GM12874 (cell line): ENCODE results near the gene BBOF1.

Source experiments
- TF ChIP-seq, protein P1 (sequence below): IDR thresholded peaks from 2 replicates; pipeline ENCODE4 v1.5.1; 2011; ENCODE audit warnings: low read depth, mild to moderate bottlenecking, control low read depth, low read length, moderate library complexity; ENCODE audit not compliant: insufficient read depth

Gene BBOF1

DNA sequence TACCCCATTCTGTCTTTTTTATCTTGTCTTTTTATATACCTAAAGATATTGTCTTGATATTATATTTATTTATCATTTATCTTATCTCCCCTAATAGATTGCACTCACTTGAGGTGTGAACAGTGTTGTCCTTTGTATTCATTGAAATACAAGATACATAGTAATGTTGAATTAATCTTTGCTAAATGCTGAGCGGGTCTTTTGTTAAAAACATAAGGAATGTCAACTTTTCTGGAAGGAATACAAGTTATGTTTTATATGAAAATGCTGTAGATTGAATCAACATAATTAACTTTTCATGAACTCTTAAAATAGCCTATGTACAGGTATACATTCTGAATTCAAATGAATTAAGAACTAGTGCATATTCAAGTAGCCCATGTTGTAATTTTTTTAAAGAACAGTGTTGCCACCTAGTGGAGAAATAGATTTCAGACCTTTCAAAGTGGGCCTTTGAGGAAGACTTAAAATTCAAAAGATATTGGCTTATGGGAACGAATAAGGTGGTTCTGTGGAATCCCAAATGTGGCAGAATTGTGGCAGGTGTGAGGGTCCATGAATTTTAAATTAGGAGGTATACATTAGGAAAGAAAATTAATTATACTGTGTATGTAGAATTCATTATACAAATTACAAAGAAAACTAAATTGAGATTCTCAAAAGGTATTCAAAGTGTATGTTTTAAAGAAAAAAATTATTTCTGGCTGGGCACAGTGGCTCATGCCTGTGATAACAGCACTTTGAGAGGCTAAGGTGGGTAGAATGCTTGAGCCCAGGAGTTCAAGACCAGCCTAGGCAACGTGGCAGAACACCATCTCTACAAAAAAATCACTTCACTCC lies 19.1 kb downstream of the BBOF1 start:
- TF ChIP-seq, protein P1, sequence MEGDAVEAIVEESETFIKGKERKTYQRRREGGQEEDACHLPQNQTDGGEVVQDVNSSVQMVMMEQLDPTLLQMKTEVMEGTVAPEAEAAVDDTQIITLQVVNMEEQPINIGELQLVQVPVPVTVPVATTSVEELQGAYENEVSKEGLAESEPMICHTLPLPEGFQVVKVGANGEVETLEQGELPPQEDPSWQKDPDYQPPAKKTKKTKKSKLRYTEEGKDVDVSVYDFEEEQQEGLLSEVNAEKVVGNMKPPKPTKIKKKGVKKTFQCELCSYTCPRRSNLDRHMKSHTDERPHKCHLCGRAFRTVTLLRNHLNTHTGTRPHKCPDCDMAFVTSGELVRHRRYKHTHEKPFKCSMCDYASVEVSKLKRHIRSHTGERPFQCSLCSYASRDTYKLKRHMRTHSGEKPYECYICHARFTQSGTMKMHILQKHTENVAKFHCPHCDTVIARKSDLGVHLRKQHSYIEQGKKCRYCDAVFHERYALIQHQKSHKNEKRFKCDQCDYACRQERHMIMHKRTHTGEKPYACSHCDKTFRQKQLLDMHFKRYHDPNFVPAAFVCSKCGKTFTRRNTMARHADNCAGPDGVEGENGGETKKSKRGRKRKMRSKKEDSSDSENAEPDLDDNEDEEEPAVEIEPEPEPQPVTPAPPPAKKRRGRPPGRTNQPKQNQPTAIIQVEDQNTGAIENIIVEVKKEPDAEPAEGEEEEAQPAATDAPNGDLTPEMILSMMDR: no peak; the same call in 1 of the 2 replicates

GRCh38 chr14:74042296-74042695 lies 23.1 kb downstream of the BBOF1 start:
- TF ChIP-seq, protein P1: no peak

DNA sequence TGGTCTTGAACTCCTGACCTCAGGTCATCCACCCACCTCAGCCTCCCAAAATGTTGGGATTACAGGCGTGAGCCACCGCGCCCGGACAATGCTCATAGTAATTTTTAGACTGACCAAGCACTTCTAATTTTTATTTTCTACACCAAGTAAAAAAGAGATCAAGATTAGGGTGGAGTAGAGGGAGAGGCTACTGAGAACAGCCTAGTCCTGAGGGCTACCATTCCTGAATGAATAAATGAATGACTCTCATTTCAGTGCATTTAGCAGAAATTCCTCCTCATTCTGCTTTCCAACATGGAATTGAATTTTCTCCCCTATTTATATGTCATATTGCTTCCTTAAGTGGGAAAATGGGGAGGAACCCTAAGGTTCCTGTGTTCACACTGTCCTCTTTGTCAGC lies 26.4 kb downstream of the BBOF1 start:
- TF ChIP-seq, protein P1: no peak

- TF ChIP-seq, protein P1: no peak
These were observed 29.1 kb downstream of the BBOF1 start for GRCh38 chr14:74048281-74048680.

DNA sequence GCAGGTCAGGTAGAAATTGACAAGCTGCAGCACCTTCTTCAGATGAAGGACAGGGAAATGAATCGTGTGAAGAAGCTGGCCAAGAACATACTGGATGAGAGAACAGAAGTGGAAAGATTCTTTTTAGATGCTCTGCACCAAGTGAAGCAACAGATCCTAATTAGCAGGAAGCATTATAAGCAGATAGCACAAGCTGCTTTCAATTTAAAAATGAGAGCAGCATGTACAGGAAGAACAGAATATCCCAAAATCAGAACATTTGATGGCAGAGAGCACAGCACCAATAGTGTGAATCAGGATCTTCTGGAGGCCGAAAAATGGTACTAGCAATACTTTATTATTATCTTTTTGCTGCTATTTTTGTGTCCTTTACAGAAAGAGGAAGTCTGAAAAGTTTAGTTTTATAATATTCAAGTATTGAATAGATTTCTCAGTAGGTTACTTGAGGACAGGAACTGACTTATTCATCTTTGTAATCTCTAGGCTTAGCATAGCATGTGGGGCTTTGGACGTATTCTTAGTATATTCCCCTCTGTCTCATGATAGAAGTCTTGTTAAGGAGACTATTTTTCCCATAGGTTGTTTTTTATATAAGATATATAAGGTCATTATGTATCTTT lies 30.8 kb downstream of the BBOF1 start:
- TF ChIP-seq, protein P1: no peak

DNA sequence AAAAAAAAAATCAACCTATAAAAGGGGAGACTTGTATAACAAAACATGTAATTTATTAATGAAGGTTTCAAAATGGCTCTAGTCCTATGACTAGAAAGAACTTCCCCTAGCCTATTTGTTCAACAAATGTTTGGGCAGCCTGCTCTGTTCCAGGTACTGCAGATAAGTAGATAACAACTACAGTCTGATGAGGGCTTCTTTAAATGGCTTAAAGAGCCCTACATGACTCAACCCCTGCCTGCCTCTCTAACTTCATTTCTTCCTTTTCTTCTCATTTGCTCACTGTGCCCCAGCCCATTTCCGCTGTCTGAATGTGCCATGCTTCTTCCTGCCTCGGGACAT lies 43.6 kb downstream of the BBOF1 start:
- TF ChIP-seq, protein P1: no peak

GRCh38 chr14:74064426-74064825 lies 45.3 kb downstream of the BBOF1 start:
- TF ChIP-seq, protein P1: no peak
